Activated naive CD4-positive, alpha-beta T cell treated with anti-CD3 and anti-CD28 coated beads, Interleukin-2, amount 50 U/mL, for 16 hours (primary cell): ENCODE data around the gene CIAO2A.
A peak's percentile ranks its signal among the peaks of the same experiment; 100 is the strongest.
"Not testable (repeated sequence)": the region's sequence is repeated elsewhere in the genome, so short reads cannot be mapped to it uniquely, and the experiment has no call there.

Experiments
- DNase-seq: peaks from one replicate; pipeline ENCODE4 v3.0.0-alpha.2; 2020

The CIAO2A gene, protein sequence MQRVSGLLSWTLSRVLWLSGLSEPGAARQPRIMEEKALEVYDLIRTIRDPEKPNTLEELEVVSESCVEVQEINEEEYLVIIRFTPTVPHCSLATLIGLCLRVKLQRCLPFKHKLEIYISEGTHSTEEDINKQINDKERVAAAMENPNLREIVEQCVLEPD

DNA sequence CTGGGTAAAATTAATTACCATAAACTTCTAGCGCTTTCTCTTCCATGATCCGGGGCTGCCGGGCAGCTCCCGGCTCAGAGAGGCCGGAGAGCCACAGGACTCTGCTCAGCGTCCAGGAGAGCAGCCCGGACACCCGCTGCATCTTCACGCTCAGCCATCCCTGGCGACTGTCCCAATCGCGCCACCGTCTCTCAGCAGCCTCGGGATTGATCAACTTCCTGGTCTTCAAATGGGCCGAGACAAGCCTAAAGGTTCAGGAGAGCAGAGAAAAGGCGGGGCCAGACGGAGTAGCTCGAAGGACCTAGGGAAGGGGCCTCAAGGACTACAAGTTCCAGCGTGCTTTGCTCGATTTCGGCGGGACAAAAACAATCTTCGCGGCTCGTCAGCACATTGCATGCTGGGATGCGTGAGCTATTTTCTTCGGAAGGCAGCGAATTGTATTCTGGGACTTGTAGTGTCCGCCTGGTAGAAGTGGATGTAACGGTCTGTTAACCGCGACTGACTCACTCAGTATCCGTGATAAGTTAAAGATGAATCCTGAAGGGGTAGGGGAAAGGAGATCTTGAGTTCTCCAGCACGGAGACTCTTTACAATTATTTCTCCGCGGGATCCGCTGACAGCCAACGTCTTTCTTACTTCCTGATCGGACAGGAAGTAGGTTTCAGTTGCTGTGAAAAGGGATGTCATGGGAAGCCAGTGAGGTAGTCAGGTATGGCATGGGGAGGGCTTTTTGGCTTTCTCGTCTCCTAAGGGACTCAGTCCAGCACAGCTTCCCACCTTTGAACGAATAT lies at the start of gene CIAO2A:
Gene CIAO2A (minus strand): TSS at position 212 of the 791 bp plus-strand sequence. CDS start 70 bp downstream, at position 142.
- DNase-seq, result peak; percentile 90

DNA sequence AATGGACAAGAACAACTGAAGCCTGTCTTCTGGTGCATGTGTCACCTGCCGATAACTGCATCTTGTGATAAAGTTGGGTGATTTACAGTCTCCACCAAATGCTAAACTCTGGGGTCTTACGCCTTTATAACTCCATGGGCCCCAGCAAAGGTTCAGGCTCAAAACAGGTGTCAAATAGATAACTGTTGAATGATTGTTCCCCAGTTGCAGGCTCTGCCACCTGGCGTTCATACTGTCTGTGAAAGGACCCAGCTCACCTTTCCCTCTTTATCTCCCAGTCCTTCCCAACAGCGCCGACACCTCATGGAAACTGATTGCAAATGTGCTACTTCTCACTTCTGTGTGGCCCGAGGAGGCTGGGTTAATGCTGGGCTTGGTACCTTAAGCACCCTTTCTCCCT lies 49.6 kb upstream of the CIAO2A start:
- no peak for DNase-seq

DNA sequence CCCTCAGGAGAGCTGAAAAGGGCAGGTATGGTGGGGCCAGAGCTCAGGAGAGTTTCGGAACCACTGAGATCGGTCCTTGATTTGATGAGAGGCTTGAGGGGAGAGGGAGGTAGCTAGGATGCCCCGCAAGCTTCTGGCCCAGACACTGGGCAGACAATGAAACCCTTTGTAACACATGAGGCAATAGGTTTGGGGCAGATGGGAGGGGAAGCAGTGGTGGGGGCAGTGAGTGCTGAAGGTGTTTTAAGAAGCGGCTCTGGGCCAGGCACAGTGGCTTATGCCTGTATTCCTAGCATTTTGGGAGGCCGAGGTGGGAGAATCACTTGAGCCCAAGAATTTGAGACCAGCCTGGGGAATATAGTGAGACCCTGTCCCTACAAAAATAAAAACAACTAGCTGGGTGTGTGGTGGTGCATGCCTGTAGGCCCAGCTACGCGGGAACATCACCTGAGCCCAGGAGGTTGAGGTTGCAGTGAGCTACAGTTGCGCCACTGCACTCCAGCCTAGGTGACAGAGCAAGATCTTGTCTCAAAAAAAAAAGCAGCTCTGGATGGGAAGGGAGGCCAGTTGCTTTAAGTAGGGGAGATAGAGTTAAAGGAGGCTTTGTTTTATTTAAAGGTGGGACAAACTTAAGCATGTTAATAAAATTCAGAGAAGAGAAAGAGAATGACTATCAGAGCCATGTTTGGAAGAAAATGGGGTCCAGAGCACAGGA lies 48.3 kb upstream of the CIAO2A start:
- DNase-seq, result no peak

DNA sequence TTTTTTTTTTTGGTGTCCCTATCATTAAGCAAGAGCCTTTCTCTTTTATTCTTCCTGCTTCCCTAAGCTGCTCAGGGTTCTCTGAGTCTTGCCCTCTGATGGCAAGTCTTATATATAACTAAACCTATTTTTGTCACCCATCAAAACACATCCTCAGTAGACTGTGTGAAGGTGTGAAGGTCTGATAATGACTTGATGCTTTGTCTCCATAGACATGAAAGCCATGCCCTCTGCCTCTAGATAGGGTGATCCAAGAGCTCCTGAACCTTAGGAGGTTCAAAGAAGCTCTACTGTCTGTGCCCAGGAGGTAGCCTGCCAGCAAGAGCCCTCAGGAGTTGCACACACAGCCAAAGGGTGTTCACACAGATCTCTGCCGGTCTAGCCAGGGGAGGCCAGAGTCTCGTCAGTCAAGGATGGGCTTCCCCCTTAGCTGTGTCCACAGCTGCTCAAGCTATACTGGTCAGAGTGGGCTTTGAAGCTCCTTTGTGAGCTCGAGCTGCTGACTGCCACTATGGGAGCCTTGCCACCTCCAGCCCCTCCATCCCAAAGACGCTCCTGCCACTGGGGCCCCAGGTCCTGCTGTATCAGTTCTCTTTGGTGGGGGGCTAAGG lies 44.8 kb upstream of the CIAO2A start:
- no peak for DNase-seq

DNA sequence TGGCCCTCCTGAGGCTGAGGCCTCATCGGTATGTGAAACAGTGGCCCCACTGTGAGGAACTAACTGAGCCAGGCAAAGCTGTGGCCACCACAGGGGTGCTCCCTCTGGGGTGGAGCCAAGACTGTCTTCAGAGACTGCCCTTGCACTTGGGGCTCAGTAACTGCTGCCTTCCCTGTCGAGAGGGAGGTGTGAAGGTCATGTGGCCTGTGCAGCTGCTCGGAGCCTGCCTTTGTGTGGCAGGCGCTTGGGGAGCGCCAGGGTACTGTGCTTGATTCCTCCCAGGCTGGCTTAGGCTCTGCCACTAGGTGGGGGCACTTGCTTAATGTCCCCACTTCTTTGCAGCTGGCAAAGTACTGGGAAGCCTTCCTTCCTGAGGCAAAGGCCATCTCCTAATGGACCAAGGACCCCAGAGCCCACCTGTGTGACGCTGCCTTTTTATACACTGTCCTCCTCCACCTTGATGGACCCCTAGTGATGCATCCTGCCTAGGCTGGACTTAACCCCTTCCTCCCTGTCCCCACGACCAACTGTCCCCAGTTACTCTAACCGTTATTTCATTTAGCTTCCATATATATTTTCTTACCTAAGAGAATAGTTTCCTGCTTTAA lies 43.7 kb upstream of the CIAO2A start:
- DNase-seq, result no peak

DNA sequence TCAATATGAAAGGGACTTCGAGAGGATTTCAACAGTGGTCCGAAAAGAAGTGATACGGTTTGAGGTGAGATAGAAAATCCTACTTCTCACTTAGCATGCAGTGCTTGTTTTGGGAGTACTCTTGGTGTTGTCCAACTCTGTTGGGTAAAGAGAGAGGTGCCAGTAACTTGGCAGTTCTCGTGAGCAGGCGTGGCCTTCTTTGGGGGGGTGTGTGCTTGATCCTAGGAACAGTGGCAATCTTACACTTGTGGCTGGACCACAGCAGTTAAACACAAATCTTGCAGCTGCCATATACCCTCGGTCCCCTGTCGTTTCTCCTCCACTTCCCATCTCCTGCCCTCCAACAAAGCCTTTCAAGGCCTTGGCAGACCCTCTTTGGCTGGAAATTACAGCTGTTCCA lies 42.7 kb upstream of the CIAO2A start:
- no peak for DNase-seq

DNA sequence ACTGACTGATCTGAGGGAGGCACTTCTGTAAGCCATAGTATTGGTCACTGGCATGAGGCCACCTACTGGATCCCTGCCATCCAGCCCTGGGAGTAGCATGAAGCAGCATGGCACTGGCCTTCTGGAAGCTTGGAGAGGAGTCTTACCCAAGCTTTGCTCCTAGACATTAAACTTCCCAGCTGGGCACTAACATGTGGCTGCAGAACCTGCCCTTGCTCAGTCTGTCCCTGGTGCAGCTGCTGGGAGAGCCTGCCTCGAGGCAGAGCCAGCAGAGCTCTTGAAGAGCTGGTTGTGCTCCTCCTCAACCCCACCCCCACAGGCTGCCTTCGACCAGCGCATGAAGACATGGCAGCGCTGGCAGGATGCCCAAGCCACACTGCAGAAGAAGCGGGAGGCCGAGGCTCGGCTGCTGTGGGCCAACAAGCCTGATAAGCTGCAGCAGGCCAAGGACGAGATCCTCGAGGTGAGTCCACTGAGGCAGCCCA lies 40.7 kb upstream of the CIAO2A start:
- no peak for DNase-seq

DNA sequence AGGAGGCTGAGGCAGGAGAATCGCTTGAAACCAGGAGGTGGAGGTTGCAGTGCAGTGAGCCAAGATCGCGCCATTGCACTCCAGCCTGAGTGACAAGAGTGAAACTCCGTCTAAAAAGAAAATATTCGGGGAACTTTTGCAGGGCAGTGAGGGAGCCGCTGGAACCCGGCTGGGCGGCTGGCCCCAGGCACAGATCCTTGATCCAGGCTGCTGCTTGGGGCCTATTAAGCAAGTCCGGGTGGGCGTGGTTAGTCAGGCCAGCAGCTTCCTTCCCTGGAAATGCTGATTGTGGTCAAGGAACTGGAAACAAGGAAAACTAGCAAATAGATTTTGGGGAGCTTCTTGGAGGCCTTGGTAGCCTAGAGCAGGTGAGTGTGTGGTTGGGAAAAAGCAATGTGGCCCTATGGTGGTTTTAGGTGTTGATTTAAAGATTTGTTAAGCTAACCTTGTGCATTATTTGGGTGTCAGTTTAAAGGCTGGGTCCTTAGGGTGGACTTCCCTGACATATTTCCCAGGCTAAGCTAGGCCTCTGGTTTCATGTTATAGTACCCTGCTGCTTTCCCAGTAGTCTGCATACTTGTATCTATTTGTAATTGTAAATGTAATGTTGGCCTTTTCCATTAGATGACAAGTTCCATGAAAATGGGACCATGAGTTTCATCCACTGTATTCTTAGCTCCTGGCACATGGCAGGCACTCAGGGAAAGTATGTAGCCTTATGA lies 40.1 kb upstream of the CIAO2A start:
- DNase-seq, result no peak

DNA sequence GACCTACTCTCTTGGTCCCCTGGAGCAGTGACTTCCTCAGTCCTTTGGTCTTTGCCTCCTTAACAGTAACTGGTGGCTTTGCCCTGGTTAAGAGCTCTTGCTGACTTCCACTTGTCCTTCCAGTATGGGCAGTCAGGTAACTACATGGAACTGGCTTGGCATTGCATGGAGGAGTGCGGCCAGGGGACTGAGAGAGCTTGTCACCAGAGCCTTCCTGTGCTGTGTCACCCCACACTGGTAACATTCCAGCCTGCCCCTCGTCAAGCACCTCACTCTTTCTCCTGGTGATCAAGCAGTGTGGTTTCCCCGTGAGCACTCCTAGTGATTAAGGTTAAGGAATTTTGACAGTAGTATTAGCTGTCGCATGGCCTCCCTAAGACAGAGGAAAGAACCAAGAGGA lies 38.6 kb upstream of the CIAO2A start:
- no peak for DNase-seq

DNA sequence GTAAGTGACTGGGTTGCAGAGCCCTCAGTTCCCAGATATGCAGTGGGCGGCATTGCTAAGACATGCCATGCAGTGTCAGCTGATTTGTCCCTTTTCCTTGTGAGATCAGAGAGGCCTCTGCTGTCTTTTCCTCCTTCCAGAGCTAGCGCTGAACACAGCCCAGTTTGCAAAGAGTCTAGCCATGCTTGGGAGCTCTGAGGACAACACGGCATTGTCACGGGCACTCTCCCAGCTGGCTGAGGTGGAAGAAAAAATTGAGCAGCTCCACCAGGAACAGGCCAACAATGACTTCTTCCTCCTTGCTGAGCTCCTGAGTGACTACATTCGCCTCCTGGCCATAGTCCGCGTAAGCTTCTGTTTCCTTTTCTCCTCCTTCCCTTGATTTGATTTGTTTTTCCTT lies 37.9 kb upstream of the CIAO2A start:
- DNase-seq, result no peak

DNA sequence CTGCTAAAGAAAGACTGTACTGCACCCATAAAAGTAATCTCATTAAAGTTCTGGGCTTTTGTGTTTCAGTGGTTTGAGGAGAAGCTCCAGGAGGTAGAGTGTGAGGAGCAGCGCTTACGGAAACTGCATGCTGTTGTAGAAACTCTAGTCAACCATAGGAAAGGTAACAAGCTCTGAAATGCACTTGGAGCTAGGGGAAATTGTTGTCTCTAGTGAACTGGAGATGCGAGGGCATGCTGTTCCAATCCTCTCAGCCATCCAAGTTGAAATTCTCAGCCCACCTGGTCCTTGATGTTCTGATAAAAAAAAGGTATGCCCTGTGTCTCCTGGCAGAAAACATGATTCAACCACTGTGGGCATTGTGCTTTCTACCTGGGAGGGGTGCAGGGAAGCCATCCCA lies 36.5 kb upstream of the CIAO2A start:
- DNase-seq, result no peak

DNA sequence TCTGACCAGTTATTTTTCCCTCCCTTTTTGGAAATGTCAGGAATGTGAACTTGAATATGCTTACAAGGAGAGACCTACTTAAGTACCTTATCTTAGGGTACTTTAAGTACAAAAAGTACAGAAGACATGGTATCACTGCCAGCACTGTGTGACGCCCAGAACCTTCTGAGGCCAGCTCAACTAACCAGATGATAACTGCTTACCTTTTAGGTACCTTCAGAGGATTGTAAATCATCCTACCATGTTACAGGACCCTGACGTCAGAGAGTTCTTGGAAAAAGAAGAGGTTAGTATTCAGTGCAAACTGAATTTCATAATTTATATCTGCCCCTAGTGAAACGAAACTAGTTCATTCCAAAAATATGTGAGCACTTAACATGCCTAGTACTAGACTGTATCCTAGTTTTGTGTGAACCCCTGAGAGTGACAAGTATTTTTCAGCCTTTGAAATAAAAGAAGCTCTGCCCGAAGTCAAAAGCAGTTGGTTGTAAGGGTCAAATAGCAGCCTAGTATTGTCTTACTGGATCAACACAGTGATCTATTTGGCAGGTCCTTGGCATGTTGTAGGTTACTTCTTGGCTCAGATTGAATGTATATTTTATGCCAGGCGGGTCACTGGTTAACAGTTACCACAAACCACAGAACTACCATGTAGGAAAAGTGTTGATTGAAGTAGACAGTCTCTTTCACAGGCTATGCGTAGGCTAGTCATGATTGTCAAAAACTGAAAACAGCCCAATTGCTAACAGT lies 34.1 kb upstream of the CIAO2A start:
- no peak for DNase-seq

DNA sequence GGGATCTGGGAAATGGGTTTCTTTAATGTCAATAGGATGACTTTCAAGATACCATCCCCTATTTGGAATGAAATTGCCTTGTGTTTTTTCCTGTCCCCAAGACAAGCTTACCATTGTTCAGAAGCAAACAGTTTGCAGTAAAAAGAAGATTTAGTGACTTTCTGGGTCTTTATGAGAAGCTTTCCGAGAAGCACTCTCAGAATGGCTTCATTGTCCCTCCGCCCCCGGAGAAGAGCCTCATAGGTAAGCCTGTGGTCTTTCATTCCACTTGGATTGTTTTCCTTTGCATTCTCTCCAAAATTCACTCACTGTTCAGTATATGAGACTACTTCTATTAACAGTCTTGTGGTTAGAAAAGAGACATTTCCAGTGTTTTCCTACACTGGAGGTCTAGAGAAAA lies 32.3 kb upstream of the CIAO2A start:
- no peak for DNase-seq

DNA sequence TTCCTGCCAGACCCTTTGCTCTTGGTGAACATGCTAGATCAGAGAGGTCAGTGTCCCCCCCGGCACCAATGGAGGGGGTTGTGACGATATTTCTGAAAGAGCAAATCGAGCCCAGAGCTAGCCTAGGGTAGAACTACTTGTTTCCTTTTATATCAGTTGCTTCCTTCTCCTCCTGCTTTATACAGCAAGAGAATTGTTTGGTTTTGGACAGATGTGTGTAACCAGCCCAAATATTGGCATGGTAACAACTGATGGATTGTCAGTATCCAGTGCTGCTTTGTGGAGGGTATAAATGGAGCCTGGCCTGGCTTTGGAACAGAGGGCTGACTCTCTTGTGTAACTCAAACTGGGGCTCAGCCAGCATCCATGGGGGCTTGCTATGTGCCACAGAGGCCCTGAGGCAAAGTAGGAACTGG lies 29.3 kb upstream of the CIAO2A start:
- DNase-seq, result no peak

DNA sequence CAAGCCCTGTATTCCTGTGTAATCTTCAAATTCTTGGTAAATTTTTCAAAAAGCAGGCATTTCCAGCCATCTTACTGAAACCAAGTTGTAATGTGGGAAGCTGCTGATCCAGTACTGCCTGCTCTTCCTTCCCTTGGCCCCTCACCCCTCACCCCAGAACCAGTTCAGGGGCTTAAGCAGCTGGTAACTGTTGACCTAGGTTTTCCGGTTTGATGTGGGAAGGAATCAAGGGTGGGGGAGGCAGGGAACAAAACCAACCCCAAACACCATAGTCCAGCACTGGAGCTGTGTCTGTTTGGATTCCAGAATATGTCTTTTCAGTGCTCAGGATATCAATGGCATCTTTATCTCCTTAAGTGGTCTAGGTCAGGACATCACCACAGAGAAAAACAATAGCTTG lies 28.8 kb upstream of the CIAO2A start:
- DNase-seq, result no peak

DNA sequence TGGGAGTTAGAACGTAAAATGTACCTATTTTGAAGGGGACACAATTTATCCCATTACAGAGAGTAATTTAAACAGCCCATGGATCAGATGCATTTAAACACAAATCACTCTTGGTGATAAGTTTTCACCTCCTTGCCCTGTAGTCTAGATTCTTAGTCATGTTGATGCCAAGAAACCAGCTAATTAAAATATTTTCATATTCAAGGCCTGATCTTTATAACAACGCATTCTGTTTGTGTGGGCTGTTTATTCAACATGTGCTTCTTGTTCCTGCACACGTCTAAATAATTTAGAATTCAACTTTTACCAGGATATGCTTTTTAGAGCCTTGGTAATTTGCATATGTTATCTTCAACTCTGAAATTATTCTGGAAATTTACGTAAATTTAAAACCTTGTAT lies 28.0 kb upstream of the CIAO2A start:
- no peak for DNase-seq

DNA sequence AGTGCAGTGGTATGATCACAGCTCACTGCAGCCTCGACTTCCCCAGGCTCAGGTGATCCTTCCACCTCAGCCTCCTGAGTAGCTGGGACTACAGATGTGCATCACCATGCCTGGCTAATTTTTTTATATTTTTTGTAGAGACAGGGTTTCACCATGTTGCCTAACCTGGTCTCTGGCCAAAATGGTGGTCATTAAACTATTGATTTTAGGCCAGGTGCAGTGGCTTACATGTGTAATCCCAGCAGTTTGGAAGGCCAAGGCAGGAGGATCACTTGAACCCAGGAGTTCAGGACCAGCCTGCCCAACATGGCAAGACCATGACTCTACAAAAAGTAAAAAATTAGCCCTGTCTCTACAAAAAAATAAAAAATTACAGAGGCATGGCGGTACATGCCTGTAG lies 26.7 kb upstream of the CIAO2A start:
- DNase-seq, result not testable (repeated sequence)

DNA sequence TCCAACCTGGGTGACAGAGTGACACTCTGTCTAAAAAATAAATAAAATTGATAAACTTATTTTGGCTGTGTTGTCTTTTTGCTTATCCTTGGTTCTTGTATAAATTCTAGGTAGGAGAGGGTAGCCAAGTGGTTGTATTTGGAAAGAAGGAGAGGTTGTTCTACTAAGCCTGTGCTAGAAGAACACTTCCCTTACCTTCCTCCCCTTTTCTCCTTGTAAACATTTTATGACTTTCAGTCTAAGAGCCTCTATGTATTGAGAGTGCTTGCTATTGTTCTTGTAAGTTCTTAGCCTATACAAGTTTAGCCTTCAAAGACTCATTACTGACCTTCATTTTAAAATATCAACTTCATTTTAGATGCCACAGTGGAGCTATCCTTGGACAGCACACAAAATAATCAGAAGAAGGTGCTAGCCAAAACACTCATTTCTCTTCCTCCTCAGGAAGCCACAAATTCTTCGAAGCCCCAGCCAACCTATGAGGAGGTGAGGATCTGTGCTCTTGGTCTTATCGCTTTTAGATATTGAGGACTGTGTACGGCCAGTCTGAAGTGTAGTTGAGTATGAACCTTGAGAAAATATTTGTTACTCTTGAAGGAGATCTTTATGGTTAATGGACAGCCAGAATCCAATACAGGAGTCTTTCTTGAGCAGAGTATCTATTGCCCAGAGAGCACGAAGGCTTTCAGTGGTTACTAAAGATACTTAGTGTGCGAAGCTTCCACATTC lies 24.3 kb upstream of the CIAO2A start:
- DNase-seq, result no peak

DNA sequence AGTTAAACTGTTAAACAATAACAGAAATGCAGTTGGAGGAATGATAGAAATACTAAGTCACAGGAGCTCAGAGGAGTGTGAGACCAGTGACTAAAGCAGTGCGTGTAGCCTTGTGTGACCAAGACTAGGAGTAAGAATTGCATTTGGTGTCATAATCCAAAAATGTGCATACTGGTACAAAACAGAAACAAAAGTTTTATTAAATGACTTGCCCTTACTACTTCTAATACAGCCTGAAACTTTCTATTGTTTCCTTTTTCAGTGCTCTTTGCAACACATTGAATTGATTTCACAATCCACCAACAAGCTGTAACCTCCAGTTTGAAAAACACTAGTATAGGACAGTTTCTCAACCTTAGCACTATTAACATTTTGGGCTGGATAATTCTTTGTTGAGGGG lies 19.3 kb upstream of the CIAO2A start:
- DNase-seq, result no peak

DNA sequence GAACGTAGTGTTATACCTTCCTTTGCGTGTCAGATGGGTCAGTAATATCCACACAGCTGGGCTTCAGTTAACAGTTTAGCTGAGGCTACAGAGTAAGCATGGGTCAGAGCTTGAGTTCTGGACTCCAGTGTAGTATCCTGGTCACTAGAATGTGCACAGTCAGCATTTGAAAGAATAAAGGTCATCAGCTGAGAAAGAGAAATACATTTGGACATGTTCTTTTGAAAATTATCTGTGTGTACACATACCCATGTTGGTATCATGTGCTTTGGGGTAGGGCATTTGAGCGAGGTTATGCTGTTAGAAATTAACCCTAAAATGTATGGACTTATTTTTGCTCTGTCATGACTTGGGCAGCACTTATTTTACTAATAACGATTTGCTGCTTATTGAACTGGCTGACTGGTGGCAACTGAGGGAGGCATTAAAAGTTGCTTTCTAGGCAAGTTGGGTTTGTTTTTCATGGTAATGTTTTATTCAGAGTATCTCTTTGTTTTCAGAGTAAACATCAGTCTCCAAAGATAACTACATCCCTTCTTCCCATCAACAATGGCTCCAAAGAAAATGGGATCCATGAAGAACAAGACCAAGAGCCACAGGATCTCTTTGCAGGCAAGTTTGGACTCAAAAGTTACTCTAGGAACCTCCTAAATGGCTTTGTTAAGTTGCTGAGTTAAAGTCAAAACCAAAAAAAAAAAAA lies 18.6 kb upstream of the CIAO2A start:
- DNase-seq, result no peak
